ENCODE measurements around the gene TGFBR3.

DNA sequence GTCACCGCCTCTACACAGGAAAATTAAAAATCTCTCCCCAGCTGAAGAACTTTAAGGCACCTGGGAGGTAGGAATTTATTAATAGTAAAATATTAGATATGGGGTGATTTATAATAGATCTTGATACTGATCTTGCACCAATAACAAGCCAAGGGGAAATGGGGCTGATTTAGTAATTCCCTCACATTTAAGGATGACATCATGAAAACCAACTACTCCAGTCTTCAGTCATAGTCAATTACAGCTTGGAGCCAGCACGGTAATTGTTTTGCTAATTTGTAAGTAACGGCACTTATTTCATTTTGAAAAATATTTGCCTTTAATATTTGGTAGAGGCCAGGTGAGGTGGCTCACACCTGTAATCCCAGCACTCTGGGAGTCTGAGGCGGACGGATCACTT is 92.8 kb downstream of the TGFBR3 start:
- TF ChIP-seq YY1 (IDR thresholded peaks at IDR 0.05; ENCODE audit: low read depth, low read length) (no peak), EGR1 (IDR thresholded peaks at IDR 0.05; ENCODE audit: borderline replicate concordance, low read depth, low read length) (no peak), POLR2AphosphoS5 (IDR thresholded peaks at IDR 0.05; ENCODE audit: low read depth, low read length) (no peak), FOSL1 (IDR thresholded peaks at IDR 0.05; ENCODE audit: insufficient read depth, low read depth, low read length) (no peak), RAD21 (IDR thresholded peaks at IDR 0.05 in 1 of 2, conservative IDR thresholded peaks at IDR 0.05 in 1 of 2; ENCODE audit: low read depth in 2 of 2, low read length in 2 of 2) (no peak), SP2 (IDR thresholded peaks at IDR 0.05; ENCODE audit: low read length) (no peak), JUN (IDR thresholded peaks at IDR 0.05; ENCODE audit: low read depth, low read length) (no peak), HDAC2 (IDR thresholded peaks at IDR 0.05; ENCODE audit: borderline replicate concordance in 1 of 2, low read depth in 2 of 2, low read length in 2 of 2) (no peak), EP300 (IDR thresholded peaks at IDR 0.05; ENCODE audit: borderline replicate concordance in 1 of 2, low read depth in 2 of 2, low read length in 2 of 2) (no peak), RFX5 (IDR thresholded peaks at IDR 0.05; ENCODE audit: borderline replicate concordance, low read depth, low read length) (no peak)
- TF ChIP-seq, protein P1, sequence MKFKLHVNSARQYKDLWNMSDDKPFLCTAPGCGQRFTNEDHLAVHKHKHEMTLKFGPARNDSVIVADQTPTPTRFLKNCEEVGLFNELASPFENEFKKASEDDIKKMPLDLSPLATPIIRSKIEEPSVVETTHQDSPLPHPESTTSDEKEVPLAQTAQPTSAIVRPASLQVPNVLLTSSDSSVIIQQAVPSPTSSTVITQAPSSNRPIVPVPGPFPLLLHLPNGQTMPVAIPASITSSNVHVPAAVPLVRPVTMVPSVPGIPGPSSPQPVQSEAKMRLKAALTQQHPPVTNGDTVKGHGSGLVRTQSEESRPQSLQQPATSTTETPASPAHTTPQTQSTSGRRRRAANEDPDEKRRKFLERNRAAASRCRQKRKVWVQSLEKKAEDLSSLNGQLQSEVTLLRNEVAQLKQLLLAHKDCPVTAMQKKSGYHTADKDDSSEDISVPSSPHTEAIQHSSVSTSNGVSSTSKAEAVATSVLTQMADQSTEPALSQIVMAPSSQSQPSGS (IDR thresholded peaks at IDR 0.05; ENCODE audit: low read length): no peak
- TF ChIP-seq, protein P2, sequence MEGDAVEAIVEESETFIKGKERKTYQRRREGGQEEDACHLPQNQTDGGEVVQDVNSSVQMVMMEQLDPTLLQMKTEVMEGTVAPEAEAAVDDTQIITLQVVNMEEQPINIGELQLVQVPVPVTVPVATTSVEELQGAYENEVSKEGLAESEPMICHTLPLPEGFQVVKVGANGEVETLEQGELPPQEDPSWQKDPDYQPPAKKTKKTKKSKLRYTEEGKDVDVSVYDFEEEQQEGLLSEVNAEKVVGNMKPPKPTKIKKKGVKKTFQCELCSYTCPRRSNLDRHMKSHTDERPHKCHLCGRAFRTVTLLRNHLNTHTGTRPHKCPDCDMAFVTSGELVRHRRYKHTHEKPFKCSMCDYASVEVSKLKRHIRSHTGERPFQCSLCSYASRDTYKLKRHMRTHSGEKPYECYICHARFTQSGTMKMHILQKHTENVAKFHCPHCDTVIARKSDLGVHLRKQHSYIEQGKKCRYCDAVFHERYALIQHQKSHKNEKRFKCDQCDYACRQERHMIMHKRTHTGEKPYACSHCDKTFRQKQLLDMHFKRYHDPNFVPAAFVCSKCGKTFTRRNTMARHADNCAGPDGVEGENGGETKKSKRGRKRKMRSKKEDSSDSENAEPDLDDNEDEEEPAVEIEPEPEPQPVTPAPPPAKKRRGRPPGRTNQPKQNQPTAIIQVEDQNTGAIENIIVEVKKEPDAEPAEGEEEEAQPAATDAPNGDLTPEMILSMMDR (IDR thresholded peaks at IDR 0.05; ENCODE audit: control extremely low read depth in 1 of 3, insufficient read depth in 1 of 3, low read depth in 1 of 3, low read length in 3 of 3): no peak

All from H1 (cell line).